H1 (cell line): ENCODE measurements around the gene IGSF1. TPM values are rescaled to one million over a fixed set of nuclear protein-coding genes. Genes with fewer than 3 reads are reported as not detected.

Source experiments
- CHD7 ChIP-seq: fragments of 300-600 bp; sonication (generic); IDR thresholded peaks from 2 replicates; pipeline ENCODE4 v1.7.1; 2012; ENCODE audit warnings: low read length, moderate library complexity, mild to moderate bottlenecking, inconsistent platforms; ENCODE audit not compliant: insufficient replicate concordance
- CREB1 ChIP-seq: IDR thresholded peaks from 2 replicates; pipeline ENCODE4 v1.6.1; 2012; ENCODE audit warnings: inconsistent platforms
- CTCF ChIP-seq, 3 experiments: IDR thresholded peaks; 1 replicate in 2 of 3; 2 replicates in 1 of 3; pipeline versions ENCODE4 v1.5.1 to v1.6.1; 2011; ENCODE audit warnings: low read length in 3 of 3, mild to moderate bottlenecking in 3 of 3, inconsistent platforms in 2 of 3, low read depth in 1 of 3, moderate library complexity in 1 of 3; ENCODE audit not compliant: insufficient read depth in 1 of 3; ENCODE audit errors: control extremely low read depth in 1 of 3
- GABPA ChIP-seq: IDR thresholded peaks from 2 replicates; pipeline ENCODE4 v1.6.1; 2011; ENCODE audit warnings: mild to moderate bottlenecking, low read length, moderate library complexity, borderline replicate concordance; ENCODE audit not compliant: insufficient read depth
- MAX ChIP-seq: IDR thresholded peaks from 2 replicates; pipeline ENCODE4 v1.6.1; 2012; ENCODE audit warnings: inconsistent platforms
- RFX5 ChIP-seq: IDR thresholded peaks from 2 replicates; pipeline ENCODE4 v1.6.1; 2011; ENCODE audit warnings: low read depth, low read length, improper control_type of control experiment, borderline replicate concordance
- RXRA ChIP-seq: IDR thresholded peaks from 2 replicates; pipeline ENCODE4 v1.6.1; 2011; ENCODE audit warnings: low read depth, mild to moderate bottlenecking, low read length, moderate library complexity; ENCODE audit not compliant: insufficient read depth
- USF2 ChIP-seq: IDR thresholded peaks from 2 replicates; pipeline ENCODE4 v1.6.1; 2011; ENCODE audit warnings: low read length, improper control_type of control experiment
- polyA plus RNA-seq, 7 experiments: library from polyadenylated mRNA; depleted of rRNA in 3 of 7; stranded (reverse) in 5 of 7; unstranded in 2 of 7; fragments of >200 nt in 5 of 7; fragments of 200-250 nt in 2 of 7; gene quantifications; 1 replicate in 5 of 7; 2 replicates in 1 of 7; 4 replicates in 1 of 7; pipeline versions ENCODE4 v1.2.1 to v1.2.3, GENCODE V29; 2011 to 2013; ENCODE audit warnings: missing spikeins in 2 of 7, mixed read lengths in 2 of 7
- total RNA-seq: library from RNA; stranded (reverse); fragmentation: NEBNext Ultra II Directional; extraction: Animal tissue kit (Norgen Biotek cat#: 25700); gene quantifications from 2 replicates; pipeline ENCODE4 v1.2.1, GENCODE V29; 2021

IGSF1 gene
- total and polyA plus RNA-seq, 2 of the 8 experiments (the other 6 are each of a cell fraction or from before 2014, with no cell fraction given): 23.1 to 39.9 TPM

GRCh38 chrX:131330735-131331134 is 41.6 kb upstream of the IGSF1 start (continued):
- no peak for TF ChIP-seq CHD7
- no peak for TF ChIP-seq USF2
- no peak for TF ChIP-seq MAX
- no peak for TF ChIP-seq CTCF (IDR thresholded peaks at IDR 0.05; ENCODE audit: control extremely low read depth in 1 of 3, insufficient read depth in 1 of 3, low read depth in 1 of 3, low read length in 3 of 3)
- no peak for TF ChIP-seq RXRA
- no peak for TF ChIP-seq GABPA
- no peak for TF ChIP-seq RFX5
- no peak for TF ChIP-seq CREB1
